ENCODE results near the gene KCNN2. TPM values are rescaled to one million over a fixed set of nuclear protein-coding genes. Genes with fewer than 3 reads are reported as not detected.

Gene KCNN2
- total RNA-seq, 1 experiment from 2014 or later: not detected

DNA sequence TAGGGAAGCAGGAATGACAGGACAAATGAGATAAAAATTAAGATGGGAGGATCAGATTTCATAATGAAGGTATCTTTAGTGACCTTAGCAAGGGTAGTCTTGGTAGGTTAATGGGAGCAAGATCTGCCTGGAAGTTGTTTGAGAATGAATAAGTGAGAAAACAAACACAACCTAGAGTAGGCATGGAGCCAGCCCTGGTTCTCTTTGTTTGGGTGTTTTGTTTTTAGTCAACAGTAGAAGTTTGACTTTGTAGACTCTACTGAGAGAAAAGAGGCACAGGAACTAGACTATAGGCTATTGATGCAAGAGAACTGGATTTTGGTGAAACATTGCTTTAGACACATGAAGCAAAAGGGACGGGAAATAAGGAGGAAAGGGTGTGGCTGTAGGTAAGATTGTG is 40.3 kb downstream of the KCNN2 start:
- POLR2A ChIA-PET: no interaction called here
- Histone ChIP-seq H2AFZ (ENCODE audit: low read depth, low read length, poor library complexity, severe bottlenecking) (no peak overlapping the region), H3K9ac (ENCODE audit: low read length) (no peak overlapping the region), H3K4me1 (ENCODE audit: control insufficient read depth in 1 of 2, insufficient read depth in 2 of 2, low read length in 2 of 2) (no peaks in the 10 kb centered on the region), H3K9me3 (ENCODE audit: control insufficient read depth in 1 of 2, insufficient read depth in 1 of 2, low read depth in 1 of 2, low read length in 2 of 2) (no peaks in the 10 kb centered on the region), H3K79me2 (ENCODE audit: insufficient read depth, low read length) (no peaks in the 10 kb centered on the region), H3K4me2 (ENCODE audit: low read length) (no peak overlapping the region), H3K27ac (ENCODE audit: low read depth, low read length) (no peak overlapping the region), H3K36me3 (ENCODE audit: control insufficient read depth in 1 of 2, insufficient read depth in 2 of 2, low read length in 2 of 2) (no peaks in the 10 kb centered on the region), H3K27me3 (ENCODE audit: insufficient read depth, low read length) (peaks cover 4% of the 10 kb centered on the region; the same call in 1 of the 2 replicates), H4K20me1 (ENCODE audit: insufficient read depth) (no peaks in the 10 kb centered on the region), H3K9me2 (ENCODE audit: insufficient read depth) (peaks cover 3% of the 10 kb centered on the region; the same call in 1 of the 2 replicates), H3K4me3 (replicated peaks in 1 of 2; ENCODE audit: low read depth in 1 of 2, low read length in 2 of 2) (no peak overlapping the region)
- ATAC-seq (no peak), DNase-seq (ENCODE audit: low read depth, low spot score) (no peak)
- CTCF ChIA-PET: no interaction called here
- RAD21 ChIA-PET (ENCODE audit: low non-redundant PET in 1 of 2, low total read pairs in 2 of 2, uncharacterized antibody in 2 of 2, unreplicated experiment in 2 of 2): no interaction called here
- intact Hi-C loops (cut with micrococcal nuclease): no loop called here
- no TSS peak for BruUV-seq (replicated peaks)
- no peak for TF ChIP-seq CEBPB (IDR thresholded peaks at IDR 0.05; ENCODE audit: low read depth)

DNA sequence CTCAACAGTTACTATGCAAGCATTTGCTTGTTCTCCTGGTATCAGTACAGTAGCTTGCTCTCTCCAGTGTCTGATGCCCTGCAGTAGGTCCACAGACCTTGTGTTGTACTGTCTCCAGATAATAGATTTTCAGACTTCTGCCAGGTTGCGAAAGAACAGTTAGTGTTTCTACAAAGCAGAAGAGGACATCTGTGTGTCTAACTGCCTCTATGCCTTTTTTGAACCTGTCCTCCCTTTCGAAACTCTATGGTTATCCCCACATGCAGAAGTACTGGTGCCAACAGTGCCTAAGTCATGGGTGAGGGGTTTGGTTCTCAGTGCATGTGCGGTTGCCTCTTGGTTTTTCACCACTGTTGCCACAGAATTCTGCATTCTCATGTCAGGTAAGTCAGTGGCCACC is 45.9 kb downstream of the KCNN2 start:
- H3K79me2 ChIP-seq (ENCODE audit: insufficient read depth, low read length): no peaks in the 10 kb centered on the region
- 0 out of 4 replicates have a peak, but pooled peaks cover 0 to 2% of the 10 kb centered on the region in 2 experiments for H3K4me1 ChIP-seq (ENCODE audit: control insufficient read depth in 1 of 2, insufficient read depth in 2 of 2, low read length in 2 of 2)
- H2AFZ ChIP-seq (ENCODE audit: low read depth, low read length, poor library complexity, severe bottlenecking): no peak overlapping the region
- BruUV-seq (replicated peaks): no TSS peak
- no peaks in the 10 kb centered on the region for H3K36me3 ChIP-seq (ENCODE audit: control insufficient read depth in 1 of 2, insufficient read depth in 2 of 2, low read length in 2 of 2)
- no peak for ATAC-seq
- RAD21 ChIA-PET (ENCODE audit: low non-redundant PET in 1 of 2, low total read pairs in 2 of 2, uncharacterized antibody in 2 of 2, unreplicated experiment in 2 of 2): no interaction called here
- TF ChIP-seq SRF (IDR thresholded peaks at IDR 0.05; ENCODE audit: low read depth) (no peak), FOSL1 (IDR thresholded peaks at IDR 0.05; ENCODE audit: low read depth) (no peak), EZH2phosphoT487 (IDR thresholded peaks at IDR 0.05; ENCODE audit: borderline replicate concordance) (no peak), ZFX (IDR thresholded peaks at IDR 0.05) (no peak), RAD21 (IDR thresholded peaks at IDR 0.05; ENCODE audit: low read depth) (no peak)
- TF ChIP-seq, protein P1, sequence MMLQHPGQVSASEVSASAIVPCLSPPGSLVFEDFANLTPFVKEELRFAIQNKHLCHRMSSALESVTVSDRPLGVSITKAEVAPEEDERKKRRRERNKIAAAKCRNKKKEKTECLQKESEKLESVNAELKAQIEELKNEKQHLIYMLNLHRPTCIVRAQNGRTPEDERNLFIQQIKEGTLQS (IDR thresholded peaks at IDR 0.05): no peak
- no peaks in the 10 kb centered on the region for H3K9me2 ChIP-seq (ENCODE audit: insufficient read depth)
- no peak overlapping the region for H3K4me3 ChIP-seq (replicated peaks in 1 of 2; ENCODE audit: low read depth in 1 of 2, low read length in 2 of 2)
- no peak overlapping the region for H3K27ac ChIP-seq (ENCODE audit: low read depth, low read length)
- CTCF ChIA-PET: no interaction called here
- H3K27me3 ChIP-seq (ENCODE audit: insufficient read depth, low read length): peaks cover 13% of the 10 kb centered on the region; the same call in 1 of the 2 replicates
- no peaks in the 10 kb centered on the region for H4K20me1 ChIP-seq (ENCODE audit: insufficient read depth)
- POLR2A ChIA-PET: no interaction called here
- no peaks in the 10 kb centered on the region for H3K9me3 ChIP-seq (ENCODE audit: control insufficient read depth in 1 of 2, insufficient read depth in 1 of 2, low read depth in 1 of 2, low read length in 2 of 2)
- intact Hi-C loops (cut with micrococcal nuclease): no loop called here
- no peak overlapping the region for H3K9ac ChIP-seq (ENCODE audit: low read length)
- DNase-seq (ENCODE audit: low read depth, low spot score): no peak
- no peak overlapping the region for H3K4me2 ChIP-seq (ENCODE audit: low read length)
